Hepatocyte (in vitro differentiated cells): ENCODE measurements around the gene TSPAN10.

Experiments used
- EZH2 ChIP-seq: fragments of 200-600 bp; sonication (generic); IDR thresholded peaks from 2 replicates; pipeline ENCODE4 v1.6.1; 2016; ENCODE audit warnings: antibody characterized with exemption, mild to moderate bottlenecking, borderline replicate concordance
- TF ChIP-seq, protein P1 (sequence below): fragments of 200-600 bp; sonication (generic); IDR thresholded peaks from 2 replicates; pipeline ENCODE4 v1.5.1; 2016; ENCODE audit warnings: antibody characterized with exemption, mild to moderate bottlenecking; ENCODE audit not compliant: poor library complexity

DNA sequence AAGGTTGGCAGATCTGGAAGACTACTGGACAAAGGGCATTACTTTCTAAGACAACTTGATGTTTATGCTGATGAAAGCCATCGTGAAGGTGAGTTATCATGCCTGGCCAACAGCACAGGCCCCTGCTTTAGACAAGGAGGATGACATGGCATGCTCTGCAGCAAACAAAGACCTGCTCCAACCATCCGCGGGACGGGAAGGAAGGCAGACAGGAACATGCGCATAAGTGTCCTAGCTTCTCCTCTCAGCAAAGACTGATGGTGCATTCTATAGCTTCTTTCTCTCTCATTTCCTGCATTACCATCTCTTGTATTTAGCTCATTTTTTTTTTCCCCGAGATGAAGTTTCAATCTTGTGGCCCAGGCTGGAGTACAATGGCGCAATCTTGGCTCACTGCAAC lies 5.5 kb upstream of the TSPAN10 start:
- TF ChIP-seq, protein P1, sequence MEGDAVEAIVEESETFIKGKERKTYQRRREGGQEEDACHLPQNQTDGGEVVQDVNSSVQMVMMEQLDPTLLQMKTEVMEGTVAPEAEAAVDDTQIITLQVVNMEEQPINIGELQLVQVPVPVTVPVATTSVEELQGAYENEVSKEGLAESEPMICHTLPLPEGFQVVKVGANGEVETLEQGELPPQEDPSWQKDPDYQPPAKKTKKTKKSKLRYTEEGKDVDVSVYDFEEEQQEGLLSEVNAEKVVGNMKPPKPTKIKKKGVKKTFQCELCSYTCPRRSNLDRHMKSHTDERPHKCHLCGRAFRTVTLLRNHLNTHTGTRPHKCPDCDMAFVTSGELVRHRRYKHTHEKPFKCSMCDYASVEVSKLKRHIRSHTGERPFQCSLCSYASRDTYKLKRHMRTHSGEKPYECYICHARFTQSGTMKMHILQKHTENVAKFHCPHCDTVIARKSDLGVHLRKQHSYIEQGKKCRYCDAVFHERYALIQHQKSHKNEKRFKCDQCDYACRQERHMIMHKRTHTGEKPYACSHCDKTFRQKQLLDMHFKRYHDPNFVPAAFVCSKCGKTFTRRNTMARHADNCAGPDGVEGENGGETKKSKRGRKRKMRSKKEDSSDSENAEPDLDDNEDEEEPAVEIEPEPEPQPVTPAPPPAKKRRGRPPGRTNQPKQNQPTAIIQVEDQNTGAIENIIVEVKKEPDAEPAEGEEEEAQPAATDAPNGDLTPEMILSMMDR = no peak
- TF ChIP-seq EZH2 = no peak
